Astrocyte (in vitro differentiated cells and primary cell): ENCODE results near the gene ZNF787.

ENCODE experiments used
- CTCF ChIP-seq: IDR thresholded peaks from 2 replicates; pipeline ENCODE4 v1.5.1; 2011; ENCODE audit warnings: low read depth, mild to moderate bottlenecking, inconsistent platforms, low read length, moderate library complexity; ENCODE audit not compliant: insufficient read depth
- EZH2 ChIP-seq: IDR thresholded peaks from 2 replicates; pipeline ENCODE4 v1.6.1; 2012; ENCODE audit warnings: mild to moderate bottlenecking, low read length, inconsistent platforms; ENCODE audit not compliant: insufficient read depth

GRCh38 chr19:56071151-56071550 lies 49.9 kb downstream of the ZNF787 start:
- TF ChIP-seq CTCF (peak; percentile 10), EZH2 (no peak)
